HG03108 (cell line): Measurements from ENCODE around the gene FAM162B.
"Not testable (repeated sequence)": the region's sequence is repeated elsewhere in the genome, so short reads cannot be mapped to it uniquely, and the experiment has no call there.

Source experiments
- ATAC-seq: cut with Tn5 transposase; IDR thresholded peaks from one replicate; pipeline ENCODE4 v1.9.1; 2021; ENCODE audit warnings: moderate library complexity; ENCODE audit not compliant: unreplicated experiment

Gene FAM162B

DNA sequence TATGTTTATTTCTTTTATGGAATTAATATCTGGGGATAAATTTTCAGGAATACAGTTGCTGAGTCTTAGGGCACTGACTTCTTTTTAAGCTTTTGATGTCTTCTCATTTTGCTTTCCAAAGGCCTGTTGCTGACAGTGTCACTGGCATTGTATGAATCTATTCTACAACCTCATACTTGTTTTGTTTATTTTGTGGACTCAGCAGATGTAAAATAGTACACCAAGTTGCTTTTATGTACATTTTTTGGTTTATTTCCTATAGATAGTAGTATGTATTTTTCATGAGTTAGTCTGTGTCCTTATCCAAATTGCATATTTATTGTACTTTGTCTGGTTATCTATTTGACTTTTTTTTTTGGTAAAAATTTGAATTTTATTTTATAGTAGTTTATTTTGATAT lies 35.0 kb downstream of the FAM162B start:
- no peak for ATAC-seq

- no peak for ATAC-seq
Measured at GRCh38 chr6:116726947-116727346, 38.6 kb downstream of the FAM162B start.

- ATAC-seq, result no peak
Measured at GRCh38 chr6:116714761-116715160, 50.8 kb downstream of the FAM162B start.

DNA sequence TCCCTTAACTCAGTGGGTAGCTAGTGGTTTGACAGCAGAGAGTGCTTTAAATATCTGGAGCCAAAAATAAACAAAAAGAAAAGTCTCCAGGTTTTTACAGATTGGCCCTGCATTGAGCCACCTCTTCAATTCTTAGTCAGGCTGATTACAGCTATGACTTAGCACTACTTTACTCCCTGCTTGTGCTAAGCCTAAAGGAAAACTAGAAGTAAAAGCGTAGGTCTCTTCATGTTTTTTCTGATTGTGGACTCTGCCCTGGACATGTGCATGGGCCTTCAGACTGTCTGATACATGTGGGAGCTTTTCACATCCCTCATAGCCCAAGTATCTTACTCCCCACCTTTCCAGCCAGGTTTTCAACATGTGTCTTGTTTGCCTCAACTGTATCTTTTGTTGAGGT lies 51.2 kb downstream of the FAM162B start:
- ATAC-seq, result no peak

- no peak for ATAC-seq
Measured at GRCh38 chr6:116705917-116706316, 59.6 kb downstream of the FAM162B start.

DNA sequence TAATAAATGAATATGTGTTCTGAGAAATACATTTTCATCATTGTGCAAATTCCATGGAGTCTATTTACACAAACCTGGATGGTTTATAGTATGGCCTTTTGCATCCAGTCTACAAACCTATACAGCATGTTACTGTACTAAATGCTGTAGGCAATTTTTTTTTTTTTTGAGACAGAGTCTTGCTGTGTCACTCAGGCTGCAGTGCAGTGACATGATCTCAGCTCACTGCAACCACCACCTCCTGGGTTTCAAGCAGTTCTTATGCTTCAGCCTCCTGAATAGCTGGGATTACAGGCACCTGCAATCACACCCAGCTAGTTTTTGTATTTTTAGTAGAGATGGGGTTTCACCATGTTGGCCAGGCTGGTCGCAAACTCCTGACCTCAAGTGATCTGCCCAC lies 61.6 kb downstream of the FAM162B start:
- ATAC-seq, result not testable (repeated sequence)
